CD4-positive, alpha-beta T cell treated with Interleukin-6 for 4 hours (primary cell): ENCODE measurements around the gene GPR183.
"Not testable (repeated sequence)": the region's sequence is repeated elsewhere in the genome, so short reads cannot be mapped to it uniquely, and the experiment has no call there.

Experiments used
- DNase-seq: peaks from one replicate; pipeline ENCODE4 v3.0.0-alpha.2; 2020; ENCODE audit warnings: mixed read lengths

The GPR183 gene

DNA sequence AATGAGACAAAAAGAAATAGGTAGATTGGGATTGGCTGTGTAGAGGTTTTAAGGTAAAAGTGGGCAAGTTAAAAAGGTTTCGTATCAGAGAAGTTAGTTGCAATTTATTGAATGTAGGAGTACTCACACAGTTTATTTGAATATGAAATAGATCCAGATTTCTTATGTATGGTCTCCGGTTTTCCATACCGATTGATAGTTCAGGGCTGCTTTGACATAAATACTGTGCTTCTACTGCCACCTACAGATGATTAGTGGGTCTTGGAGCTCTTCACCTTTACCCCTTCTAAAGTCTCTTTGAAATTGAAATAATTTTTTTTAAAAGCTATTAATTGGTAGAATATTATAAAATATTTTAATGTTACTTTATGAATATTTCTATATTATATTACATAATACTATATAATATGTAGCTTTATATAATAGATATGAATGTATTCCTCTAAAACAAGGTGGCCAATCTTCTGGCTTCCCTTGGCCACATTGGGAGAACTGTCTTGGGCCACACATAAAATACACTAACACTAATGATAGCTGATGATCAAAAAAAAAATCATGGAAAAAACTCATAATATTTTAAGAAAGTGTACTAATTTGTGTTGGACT, 41.3 kb downstream of the GPR183 start:
- DNase-seq = peak; percentile 36

DNA sequence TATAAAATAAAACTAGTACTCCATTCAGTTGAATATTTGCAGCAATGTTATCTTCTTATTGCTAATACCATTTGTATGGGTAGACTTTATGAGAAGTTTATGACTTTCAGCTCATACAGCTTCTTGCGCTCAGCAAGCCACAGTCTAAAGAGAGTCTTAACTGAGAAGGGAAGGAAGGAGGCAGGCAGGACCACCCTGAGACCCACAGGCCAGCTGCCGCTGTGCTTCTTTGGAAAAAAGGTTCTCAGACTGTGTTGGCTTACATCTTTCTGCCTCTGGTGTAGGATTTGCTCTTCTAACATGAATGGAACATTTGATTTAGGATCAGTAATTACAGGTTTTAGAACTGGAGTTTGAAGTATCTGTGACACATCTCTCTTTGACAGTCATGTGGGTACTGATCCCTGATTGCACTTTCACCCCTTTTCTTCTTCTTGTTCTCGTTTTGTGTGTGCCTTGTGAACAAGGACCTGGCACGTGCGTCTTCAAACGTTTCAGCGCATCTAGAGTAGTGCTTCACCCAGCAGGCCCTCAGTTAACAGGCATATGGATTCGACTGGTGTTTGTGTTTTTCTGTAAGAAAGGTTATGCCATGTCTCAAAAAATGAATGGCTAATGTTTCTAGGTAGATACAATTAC, 41.9 kb downstream of the GPR183 start:
- peak; percentile 20 for DNase-seq

DNA sequence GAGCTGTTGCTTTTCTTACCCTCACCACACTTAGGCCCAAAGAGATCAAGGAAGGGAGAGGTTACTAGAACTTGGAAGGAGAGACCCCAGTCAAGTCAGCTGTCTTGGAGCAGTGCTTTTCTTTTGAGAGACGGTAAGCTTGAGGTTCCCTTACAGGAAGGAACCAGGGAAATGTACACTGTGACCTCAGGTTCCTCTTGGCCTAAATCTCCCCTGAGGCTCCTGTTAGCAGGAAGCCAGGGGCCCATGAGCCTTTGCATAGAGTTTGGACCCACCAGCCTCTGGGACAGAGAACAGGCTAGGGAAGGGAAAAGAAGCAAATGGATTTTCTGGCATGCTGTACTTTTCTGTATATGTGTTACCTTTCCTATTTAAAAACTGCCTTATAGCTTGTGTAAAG, 43.1 kb downstream of the GPR183 start:
- DNase-seq = no peak

DNA sequence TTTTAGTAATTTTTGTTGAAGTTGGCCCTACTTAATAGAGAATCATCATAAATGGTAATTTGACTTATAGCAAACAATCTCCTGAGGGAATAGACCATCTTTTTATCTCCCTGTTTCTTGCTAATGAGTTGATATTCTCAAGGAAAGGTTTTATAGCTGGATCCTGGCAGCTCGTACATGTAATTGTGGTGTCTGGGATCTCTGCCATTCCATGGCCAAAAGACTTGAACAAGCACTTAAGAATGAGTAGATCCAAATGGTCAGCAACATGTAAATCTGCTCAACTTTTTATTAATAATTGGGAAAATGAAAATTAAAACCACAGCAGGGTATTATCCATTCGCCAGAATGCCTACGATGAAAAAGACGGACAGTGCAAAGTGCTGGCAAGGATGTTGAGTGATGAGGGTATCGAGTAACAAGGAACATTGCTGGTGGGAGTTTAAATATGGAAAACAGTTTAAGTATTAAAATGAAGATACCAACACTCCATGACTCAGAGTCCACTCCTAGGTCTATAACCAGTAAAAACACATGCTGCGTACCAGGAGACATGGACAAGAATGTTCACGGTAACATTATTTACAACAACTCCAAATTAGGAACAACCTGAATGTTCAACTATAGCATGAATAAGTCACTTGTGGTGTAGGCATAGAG, 43.9 kb downstream of the GPR183 start:
- DNase-seq = no peak

DNA sequence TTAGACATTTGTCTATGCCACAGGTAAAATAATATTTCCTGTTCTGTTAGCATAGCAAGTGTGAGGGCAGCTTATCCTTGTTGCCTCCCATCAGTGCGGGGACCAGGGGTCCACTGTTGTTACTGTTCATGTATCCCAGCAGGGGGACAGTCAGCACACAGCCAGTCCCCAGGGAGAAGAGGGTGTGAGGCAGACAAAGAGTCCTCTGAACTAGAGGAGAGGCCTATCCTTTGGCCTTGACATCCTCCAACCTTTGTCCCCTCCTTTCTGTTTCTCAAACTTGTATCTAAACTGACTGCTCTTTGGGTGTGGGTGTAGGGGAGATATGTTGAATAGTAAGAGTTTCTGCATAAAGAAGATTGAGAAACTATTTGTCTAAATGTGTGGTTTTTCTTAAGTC, 46.1 kb downstream of the GPR183 start:
- no peak for DNase-seq

DNA sequence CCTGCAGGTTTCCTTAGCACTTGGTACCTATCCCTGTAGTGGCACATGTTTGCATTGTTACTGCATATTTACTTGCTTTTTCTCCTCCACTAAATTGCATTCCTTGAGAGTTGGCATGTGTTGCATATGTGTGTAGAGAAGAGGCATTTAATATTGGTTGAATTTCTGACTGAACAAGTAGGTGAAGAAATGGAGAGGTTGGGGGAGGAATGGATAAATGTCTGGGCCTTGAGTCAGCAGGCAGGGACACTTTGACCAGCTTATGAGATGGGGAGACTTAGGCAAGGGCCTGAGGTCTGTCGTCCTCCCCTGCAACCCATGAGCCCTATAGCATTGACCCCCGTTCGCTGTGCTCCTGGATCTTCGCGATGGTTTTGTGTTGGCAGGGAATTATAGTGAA, 47.0 kb downstream of the GPR183 start:
- no peak for DNase-seq

DNA sequence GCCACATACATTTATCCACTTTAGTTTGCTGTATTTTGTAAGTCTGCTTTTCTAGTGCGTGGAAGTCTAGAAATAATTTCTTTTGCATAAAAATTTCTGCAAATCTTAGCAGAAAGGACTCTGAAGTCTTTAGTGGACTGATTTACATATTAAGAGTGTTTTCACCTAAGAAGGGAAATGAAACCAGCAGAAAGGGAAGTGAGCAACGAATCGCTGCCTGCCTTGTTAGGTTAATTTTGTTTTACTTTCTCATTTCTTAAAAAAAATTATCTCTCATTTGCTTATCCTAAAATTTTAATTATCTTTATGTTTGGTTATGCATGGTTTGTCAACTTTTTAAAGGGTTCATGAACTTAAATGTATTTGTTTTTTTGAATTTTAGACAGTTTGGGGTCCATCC, 48.3 kb downstream of the GPR183 start:
- DNase-seq = peak; percentile 50

DNA sequence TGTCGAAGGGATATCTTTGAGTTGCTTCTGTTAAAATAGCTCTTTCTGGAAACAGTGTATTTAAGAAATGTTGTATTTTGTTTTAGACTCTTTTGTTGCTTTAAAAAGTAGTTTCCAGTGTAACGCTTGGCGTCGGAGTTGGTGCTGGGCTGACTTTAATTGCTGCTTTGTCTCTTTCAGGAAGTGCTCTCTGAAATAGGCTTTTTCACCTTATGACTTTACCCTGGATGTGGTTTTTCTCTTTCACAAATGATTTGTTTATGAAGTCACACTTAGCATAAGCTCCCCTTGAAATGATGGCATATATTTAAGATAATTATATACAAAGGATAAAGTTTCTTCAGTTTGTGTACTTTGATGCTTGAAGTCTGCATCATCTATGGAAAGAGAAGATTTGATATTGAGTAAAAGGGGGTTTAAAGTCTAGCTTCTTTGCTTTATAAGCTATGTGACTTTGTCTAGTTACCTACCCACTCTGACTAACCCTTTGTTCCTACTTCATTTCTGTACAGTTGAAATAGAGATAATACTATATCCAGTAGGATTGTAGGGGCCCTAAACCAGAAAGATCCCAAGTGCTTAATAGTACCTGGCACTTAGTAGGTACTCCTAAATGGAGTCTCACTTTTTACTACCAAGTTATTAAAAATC, 48.9 kb downstream of the GPR183 start, which contains the start of gene GPR18:
TSS of gene GPR18 (minus strand) at position 170 of the 651 bp plus-strand sequence. CDS start 2,507 bp downstream, outside the sequence.
- peak; percentile 60 for DNase-seq

DNA sequence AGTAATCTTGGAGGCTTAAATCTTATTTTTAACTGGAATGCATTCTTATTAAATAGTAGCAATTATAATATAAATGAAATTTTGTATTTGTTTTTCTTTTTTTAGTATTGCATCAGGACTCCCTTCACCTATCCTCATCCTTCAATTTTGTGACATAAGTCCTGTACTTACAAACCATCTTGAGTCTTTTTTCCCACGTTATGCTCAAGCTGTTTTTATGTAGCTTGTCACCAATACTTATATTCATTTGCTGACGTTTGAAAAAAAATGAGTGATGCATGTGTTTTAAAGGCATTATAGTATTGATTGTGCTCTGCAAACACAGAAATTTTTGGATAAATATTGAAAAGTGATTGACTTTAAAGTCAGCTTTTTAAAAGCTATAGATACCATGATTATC, 49.9 kb downstream of the GPR183 start:
- no peak for DNase-seq

DNA sequence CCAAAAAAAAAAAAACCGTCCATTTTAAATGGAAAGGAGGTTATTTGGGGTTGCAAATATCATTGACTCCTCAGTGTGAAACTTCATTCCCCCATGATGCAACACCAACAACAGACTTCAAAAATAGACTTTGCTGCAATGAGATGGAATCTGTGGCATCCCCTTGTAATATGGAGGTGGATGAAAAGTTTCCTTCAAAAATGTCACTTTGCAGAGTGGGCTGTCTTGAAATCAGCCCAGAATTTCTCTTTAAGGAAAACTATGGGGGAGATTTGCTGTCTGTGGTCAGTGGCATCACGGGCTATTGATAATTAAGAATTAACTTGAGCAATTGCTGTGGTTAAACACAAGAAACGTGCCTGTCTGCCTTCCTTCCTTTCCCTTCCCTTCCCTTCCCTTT, 50.5 kb downstream of the GPR183 start:
- DNase-seq = no peak

DNA sequence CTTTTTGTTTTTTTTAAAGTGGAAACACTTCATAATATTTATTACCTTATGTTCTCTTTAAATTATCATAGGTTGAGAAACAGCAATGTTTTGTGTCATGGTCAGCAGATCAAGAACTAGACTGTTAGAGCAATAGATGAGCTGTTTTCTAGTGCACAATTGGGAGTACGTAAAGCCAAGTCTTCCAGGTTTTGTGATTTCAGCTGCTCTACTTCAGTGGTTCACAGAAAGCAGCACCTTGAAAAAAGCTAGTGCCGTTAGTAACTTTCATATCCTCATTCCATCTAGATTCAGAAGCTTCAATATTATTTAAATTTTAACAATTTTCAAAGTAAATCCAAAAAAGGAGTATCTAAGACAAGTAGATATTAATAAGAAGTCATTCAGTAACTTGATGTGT, 50.9 kb downstream of the GPR183 start:
- no peak for DNase-seq

DNA sequence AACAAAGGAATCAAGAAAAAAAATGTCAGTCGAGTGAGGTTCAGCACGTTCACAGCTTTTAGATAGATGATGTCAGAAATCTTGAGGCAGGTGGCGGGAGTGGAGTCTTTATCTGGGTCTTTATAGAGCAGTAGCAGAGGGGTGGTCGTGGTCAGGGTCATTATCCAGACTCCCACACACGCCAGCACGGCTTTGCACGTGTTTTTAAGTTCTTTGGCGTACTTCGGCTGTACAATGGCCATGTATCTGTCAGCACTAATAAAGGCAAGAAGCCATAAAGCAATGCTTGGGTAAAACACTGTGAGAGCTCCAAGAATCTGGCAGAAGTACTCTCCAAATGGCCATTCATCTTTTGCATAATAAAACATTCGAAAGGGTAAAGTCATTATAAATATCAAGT, 51.9 kb downstream of the GPR183 start:
- DNase-seq = no peak

DNA sequence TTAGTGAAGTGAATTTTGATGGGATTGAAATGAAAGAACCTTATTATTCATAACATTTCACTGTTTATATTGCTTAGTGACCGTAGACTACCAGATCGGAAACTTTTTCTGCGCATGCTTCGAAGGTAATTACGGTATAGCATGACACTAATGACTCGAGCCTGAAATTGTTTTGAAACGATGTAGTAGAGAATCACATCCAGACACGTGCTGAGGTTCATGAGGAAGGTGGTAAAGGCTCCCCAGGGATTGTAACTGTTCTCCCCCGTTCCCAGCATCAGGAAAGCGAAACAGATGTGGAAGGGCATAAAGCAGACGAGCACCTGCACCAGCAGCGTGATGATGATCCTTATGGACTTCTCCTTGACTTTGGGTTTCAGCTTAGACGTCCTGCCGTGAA, 52.4 kb downstream of the GPR183 start:
- DNase-seq = no peak

DNA sequence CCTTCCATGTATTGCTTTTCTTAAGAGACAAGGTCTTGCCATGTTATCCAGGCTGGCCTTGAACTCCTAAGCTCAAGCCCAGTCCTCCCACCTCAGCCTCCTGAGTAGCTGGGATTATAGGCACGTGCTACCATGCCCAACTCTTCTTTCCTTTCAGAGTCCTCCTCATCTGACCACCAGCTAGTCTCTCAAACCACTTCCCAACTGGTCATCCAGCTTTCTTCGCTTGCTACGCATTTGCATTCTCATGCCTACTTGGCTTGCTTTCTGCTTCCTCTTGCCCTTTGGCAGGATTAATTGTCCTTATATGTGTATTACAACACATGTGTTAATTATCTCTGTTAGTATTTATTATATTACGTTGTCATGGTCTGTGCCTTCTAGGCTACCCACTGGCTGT, 55.3 kb downstream of the GPR183 start:
- no peak for DNase-seq

DNA sequence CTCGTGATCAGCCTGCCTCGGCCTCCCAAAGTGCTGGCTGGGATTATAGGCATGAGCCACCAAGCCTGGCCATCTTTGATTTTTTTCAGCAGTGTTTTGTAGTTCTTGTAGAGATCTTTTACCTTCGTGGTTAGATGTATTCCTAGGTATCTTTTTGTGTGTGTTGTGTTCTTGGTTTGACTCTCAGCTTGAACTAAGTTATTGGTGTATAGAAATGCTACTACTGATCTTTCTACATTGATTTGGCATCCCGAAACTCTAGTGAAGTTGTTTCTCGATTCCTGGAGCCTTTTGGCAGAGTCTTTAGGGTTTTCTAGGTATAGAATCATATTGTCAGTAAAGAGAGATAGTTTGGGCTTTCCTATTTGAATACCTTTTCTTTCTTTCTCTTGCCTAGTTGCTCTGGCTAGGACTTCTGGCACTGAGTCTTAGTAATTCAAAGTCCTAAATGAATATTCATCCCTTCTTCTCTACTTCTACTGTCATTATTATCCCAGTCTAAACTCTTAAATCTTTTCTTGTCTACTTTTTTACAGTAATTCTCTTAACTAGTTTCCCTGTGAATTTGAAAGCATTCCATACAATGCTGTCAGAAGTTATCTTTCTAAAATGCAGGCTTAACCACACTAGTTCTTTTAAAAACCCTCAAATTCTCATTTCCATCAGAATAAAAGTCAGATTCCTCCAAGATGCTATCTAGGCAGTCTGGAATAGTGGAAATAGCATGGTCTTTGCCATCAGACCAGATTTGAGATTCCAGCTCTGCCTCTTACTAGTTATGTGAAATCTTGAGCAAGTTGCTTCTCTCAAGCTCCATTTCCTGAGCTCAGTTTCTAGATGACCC, 56.0 kb downstream of the GPR183 start:
- no peak for DNase-seq

DNA sequence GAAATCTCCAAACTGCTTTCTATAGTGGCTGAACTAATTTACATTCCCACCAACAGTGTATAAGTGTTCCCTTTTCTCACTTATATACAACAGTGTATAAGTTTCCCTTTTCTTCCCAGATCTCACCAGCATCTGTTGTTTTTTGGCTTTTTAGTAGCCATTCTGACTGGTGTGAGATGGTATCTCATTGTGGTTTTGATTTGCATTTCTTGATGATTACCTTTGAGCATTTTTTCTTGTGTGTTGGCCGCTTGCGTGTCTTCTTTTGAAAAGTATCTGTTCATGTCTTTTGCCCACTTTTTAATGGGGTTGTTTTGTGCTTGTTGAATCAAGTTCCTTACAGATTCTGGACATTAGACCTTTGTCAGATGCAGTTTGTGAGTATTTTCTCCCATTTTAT, 57.6 kb downstream of the GPR183 start:
- DNase-seq = not testable (repeated sequence)

DNA sequence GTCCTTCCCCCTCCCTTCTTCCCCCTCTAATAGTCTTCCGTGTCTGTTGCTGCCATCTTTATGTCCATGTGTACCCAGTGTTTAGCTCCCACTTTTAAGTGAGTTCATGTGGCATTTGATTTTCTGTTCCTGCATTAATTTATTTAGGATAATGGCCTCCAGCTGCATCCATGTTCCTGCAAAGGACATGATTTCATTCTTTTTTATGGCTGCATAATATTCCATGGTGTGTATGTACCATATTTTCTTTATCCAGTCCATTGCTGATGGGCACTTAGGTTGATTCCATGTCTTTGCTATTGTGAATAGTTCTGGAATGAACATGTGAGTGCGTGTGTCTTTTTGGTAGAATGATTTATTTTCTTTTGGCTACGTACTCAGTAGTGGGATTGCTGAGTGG, 58.0 kb downstream of the GPR183 start:
- DNase-seq = not testable (repeated sequence)

DNA sequence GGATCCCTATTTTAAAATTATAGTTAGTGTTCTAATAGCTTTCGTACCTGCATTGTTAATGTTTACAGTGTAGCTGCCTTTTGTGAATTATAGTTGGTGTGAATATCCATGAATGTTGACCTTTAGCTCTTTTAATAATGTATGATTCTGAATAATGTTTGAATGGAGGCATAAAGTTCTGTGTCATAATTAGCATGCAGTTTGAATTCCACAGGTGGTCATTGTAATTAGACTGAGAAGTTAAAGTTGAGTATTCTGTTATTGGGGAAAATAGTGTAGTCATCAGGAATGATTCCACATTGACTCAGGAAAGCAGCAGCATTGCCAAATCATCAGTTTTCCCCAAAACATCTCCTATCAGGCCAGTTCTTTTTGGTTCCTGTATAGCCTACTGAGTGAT, 61.1 kb downstream of the GPR183 start:
- no peak for DNase-seq
